Breast epithelium (tissue), 4 donors: Measurements from ENCODE around the gene MAST4. TPM values are rescaled to one million over a fixed set of nuclear protein-coding genes. Genes with fewer than 3 reads are reported as not detected.

ENCODE experiments used
- DNase-seq, 2 donors: peaks; one replicate each; pipeline ENCODE4 v3.0.0-alpha.2; 2019; ENCODE audit warnings: low spot score in 2 of 2
- H3K27ac ChIP-seq, 2 donors: fragments of 200-600 bp; sonication (generic) in 1 of 2; one replicate each; pipeline ENCODE4 v1.5.1; 2016 to 2019; ENCODE audit warnings: mild to moderate bottlenecking in 1 of 2
- H3K27me3 ChIP-seq, 2 donors: fragments of 200-600 bp; sonication (generic) in 1 of 2; one replicate each; pipeline versions ENCODE4 v1.5.1 to v1.6.0; 2017 to 2019; ENCODE audit warnings: control low read depth in 1 of 2, mild to moderate bottlenecking in 1 of 2
- H3K36me3 ChIP-seq: fragments of 200-600 bp; one replicate; pipeline ENCODE4 v1.5.1; 2019
- H3K4me1 ChIP-seq, 2 donors: fragments of 200-600 bp; sonication (generic); one replicate each; pipeline ENCODE4 v1.5.1; 2016 to 2019; ENCODE audit warnings: control low read depth in 1 of 2
- H3K4me3 ChIP-seq, 3 donors: fragments of 200-600 bp; sonication (generic); 1 replicate in 2 of 3; 2 replicates in 1 of 3; pipeline ENCODE4 v1.5.1; 2016 to 2019; ENCODE audit warnings: mild to moderate bottlenecking in 3 of 3, moderate library complexity in 2 of 3
- H3K9me3 ChIP-seq, 2 donors: fragments of 200-600 bp; sonication (generic) in 1 of 2; one replicate each; pipeline ENCODE4 v1.5.1; 2016 to 2019; ENCODE audit warnings: control low read depth in 1 of 2
- POLR2A ChIP-seq: fragments of 450-650 bp; IDR thresholded peaks from one replicate; pipeline ENCODE4 v1.6.1; 2016; ENCODE audit warnings: antibody characterized with exemption, mild to moderate bottlenecking, moderate library complexity
- POLR2AphosphoS5 ChIP-seq, 3 donors: sonication (generic); formaldehyde crosslinking; IDR thresholded peaks; one replicate each; pipeline ENCODE4 v1.6.1; 2017; ENCODE audit warnings: antibody characterized with exemption in 3 of 3
- intact Hi-C: fragments of 100-400 bp; cut with DNase I; formaldehyde crosslinking; loops from one replicate; pipeline ENCODE4 v1.15.1; 2023; ENCODE audit warnings: low total_unique reads
- total RNA-seq, 3 donors: library from RNA; depleted of rRNA; stranded (reverse); fragments of >200 nt; gene quantifications; one replicate each; pipeline ENCODE4 v1.1.0, GENCODE V29; 2016
- TF ChIP-seq, protein P1 (sequence below), 3 donors: fragments of 450-650 bp; IDR thresholded peaks; one replicate each; pipeline ENCODE4 v1.5.1; 2016 to 2017; ENCODE audit warnings: antibody characterized with exemption in 3 of 3, mild to moderate bottlenecking in 3 of 3, moderate library complexity in 3 of 3

The MAST4 gene
- total RNA-seq, 3 donors from 2014 or later: 28.0 to 61.5 (median 50.1) TPM

- Histone ChIP-seq H3K4me3 (no peak overlapping the region), H3K9me3 (no peaks in the 10 kb centered on the region), H3K27ac (peak overlapping the region; percentile 90 to 92), H3K36me3 (no peaks in the 10 kb centered on the region), H3K27me3 (no peaks in the 10 kb centered on the region), H3K4me1 (peaks cover 0 to 3% of the 10 kb centered on the region in 2 donors)
- TF ChIP-seq POLR2A: no peak
- DNase-seq: no peak
- intact Hi-C loops: no loop called here
These were observed 567.8 kb downstream of the MAST4 start for GRCh38 chr5:67163863-67164595.

GRCh38 chr5:67164856-67165525, 568.8 kb downstream of the MAST4 start:
- peaks cover 0 to 3% of the 10 kb centered on the region in 2 donors for H3K4me1 ChIP-seq
- H3K4me3 ChIP-seq: peak overlapping the region in 2 of 3 donors; percentile 2 to 48
- no peaks in the 10 kb centered on the region for H3K9me3 ChIP-seq
- intact Hi-C loops: no loop called here
- DNase-seq: no peak
- TF ChIP-seq, protein P1, sequence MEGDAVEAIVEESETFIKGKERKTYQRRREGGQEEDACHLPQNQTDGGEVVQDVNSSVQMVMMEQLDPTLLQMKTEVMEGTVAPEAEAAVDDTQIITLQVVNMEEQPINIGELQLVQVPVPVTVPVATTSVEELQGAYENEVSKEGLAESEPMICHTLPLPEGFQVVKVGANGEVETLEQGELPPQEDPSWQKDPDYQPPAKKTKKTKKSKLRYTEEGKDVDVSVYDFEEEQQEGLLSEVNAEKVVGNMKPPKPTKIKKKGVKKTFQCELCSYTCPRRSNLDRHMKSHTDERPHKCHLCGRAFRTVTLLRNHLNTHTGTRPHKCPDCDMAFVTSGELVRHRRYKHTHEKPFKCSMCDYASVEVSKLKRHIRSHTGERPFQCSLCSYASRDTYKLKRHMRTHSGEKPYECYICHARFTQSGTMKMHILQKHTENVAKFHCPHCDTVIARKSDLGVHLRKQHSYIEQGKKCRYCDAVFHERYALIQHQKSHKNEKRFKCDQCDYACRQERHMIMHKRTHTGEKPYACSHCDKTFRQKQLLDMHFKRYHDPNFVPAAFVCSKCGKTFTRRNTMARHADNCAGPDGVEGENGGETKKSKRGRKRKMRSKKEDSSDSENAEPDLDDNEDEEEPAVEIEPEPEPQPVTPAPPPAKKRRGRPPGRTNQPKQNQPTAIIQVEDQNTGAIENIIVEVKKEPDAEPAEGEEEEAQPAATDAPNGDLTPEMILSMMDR (IDR thresholded peaks at IDR 0.05): no peak
- TF ChIP-seq POLR2A: no peak
- TF ChIP-seq POLR2AphosphoS5 (IDR thresholded peaks at IDR 0.05): no peak
- H3K27me3 ChIP-seq: no peaks in the 10 kb centered on the region
- no peaks in the 10 kb centered on the region for H3K36me3 ChIP-seq
- H3K27ac ChIP-seq: peak overlapping the region; percentile 90 to 92

DNA sequence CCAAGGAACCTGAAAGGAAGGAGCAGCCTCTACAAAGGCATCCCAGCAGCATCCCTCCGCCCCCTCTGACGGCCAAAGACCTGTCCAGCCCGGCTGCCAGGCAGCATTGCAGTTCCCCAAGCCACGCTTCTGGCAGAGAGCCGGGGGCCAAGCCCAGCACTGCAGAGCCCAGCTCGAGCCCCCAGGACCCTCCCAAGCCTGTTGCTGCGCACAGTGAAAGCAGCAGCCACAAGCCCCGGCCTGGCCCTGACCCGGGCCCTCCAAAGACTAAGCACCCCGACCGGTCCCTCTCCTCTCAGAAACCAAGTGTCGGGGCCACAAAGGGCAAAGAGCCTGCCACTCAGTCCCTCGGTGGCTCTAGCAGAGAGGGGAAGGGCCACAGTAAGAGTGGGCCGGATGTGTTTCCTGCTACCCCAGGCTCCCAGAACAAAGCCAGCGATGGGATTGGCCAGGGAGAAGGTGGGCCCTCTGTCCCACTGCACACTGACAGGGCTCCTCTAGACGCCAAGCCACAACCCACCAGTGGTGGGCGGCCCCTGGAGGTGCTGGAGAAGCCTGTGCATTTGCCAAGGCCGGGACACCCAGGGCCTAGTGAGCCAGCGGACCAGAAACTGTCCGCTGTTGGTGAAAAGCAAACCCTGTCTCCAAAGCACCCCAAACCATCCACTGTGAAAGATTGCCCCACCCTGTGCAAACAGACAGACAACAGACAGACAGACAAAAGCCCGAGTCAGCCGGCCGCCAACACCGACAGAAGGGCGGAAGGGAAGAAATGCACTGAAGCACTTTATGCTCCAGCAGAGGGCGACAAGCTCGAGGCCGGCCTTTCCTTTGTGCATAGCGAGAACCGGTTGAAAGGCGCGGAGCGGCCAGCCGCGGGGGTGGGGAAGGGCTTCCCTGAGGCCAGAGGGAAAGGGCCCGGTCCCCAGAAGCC, 569.6 kb downstream of the MAST4 start:
- Histone ChIP-seq H3K9me3 (no peaks in the 10 kb centered on the region), H3K4me1 (peaks cover 0 to 3% of the 10 kb centered on the region in 2 donors), H3K27ac (peak overlapping the region; percentile 90 to 92), H3K36me3 (no peaks in the 10 kb centered on the region), H3K4me3 (peak overlapping the region; percentile 28 to 48 (median 39)), H3K27me3 (no peaks in the 10 kb centered on the region)
- intact Hi-C loops: no loop called here
- peak; percentile 75 to 85 for DNase-seq
- TF ChIP-seq POLR2AphosphoS5 (IDR thresholded peaks at IDR 0.05) (peak; percentile 22 to 43 (median 27)), POLR2A (no peak)
- TF ChIP-seq, protein P1 (IDR thresholded peaks at IDR 0.05): peak; percentile 70 to 84 (median 78)

DNA sequence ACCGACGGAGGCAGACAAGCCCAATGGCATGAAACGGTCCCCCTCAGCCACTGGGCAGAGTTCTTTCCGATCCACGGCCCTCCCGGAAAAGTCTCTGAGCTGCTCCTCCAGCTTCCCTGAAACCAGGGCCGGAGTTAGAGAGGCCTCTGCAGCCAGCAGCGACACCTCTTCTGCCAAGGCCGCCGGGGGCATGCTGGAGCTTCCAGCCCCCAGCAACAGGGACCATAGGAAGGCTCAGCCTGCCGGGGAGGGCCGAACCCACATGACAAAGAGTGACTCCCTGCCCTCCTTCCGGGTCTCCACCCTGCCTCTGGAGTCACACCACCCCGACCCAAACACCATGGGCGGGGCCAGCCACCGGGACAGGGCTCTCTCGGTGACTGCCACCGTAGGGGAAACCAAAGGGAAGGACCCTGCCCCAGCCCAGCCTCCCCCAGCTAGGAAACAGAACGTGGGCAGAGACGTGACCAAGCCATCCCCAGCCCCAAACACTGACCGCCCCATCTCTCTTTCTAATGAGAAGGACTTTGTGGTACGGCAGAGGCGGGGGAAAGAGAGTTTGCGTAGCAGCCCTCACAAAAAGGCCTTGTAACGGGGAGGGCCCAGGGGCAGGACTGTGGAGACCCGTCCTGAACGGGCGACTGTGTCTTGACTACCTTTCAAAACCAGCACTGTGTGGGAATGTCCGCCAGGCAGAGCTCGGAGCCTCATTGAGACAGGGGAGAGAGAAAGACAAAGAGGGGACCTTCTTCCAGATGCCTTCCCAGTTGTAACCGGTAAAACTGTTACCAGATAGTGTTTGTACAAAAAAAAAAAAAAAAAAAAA, 570.5 kb downstream of the MAST4 start:
- TF ChIP-seq POLR2AphosphoS5 (IDR thresholded peaks at IDR 0.05): no peak
- TF ChIP-seq, protein P1 (IDR thresholded peaks at IDR 0.05): peak in 1 of 3 donors; percentile 3
- TF ChIP-seq POLR2A: no peak
- Histone ChIP-seq H3K9me3 (no peaks in the 10 kb centered on the region), H3K36me3 (no peaks in the 10 kb centered on the region), H3K4me1 (peaks cover 0 to 3% of the 10 kb centered on the region in 2 donors), H3K27me3 (no peaks in the 10 kb centered on the region), H3K27ac (peak overlapping the region; percentile 90 to 92), H3K4me3 (peak overlapping the region; percentile 28 to 48 (median 39))
- intact Hi-C loops: no loop called here
- DNase-seq: peak in 1 of 2 donors; percentile 48

- Histone ChIP-seq H3K36me3 (no peaks in the 10 kb centered on the region), H3K9me3 (no peaks in the 10 kb centered on the region), H3K27ac (no peak overlapping the region), H3K4me1 (peaks cover 0 to 3% of the 10 kb centered on the region in 2 donors), H3K27me3 (no peaks in the 10 kb centered on the region), H3K4me3 (no peak overlapping the region)
- TF ChIP-seq, protein P1 (IDR thresholded peaks at IDR 0.05): no peak
- TF ChIP-seq POLR2AphosphoS5 (IDR thresholded peaks at IDR 0.05) (no peak), POLR2A (no peak)
- DNase-seq: no peak
- intact Hi-C loops: no loop called here
These were observed 571.9 kb downstream of the MAST4 start for GRCh38 chr5:67168069-67168468.
